ENCODE results near the gene TCN2.

TCN2 gene

GRCh38 chr22:30569674-30570202 lies 37.2 kb upstream of the TCN2 start:
- DNase-seq: no peak
- Histone ChIP-seq H3K4me2 (ENCODE audit: low read length, poor library complexity, severe bottlenecking) (no peak overlapping the region), H2AFZ (ENCODE audit: low read depth, low read length) (no peak overlapping the region), H4K8ac (ENCODE audit: low read length) (no peak overlapping the region), H3K27me3 (ENCODE audit: control insufficient read depth in 1 of 2, insufficient read depth in 1 of 2, low read length in 2 of 2) (peaks cover 0 to 75% of the 10 kb centered on the region in 2 experiments), H4K91ac (ENCODE audit: low read length) (no peak overlapping the region), H3K4me3 (ENCODE audit: insufficient read depth in 1 of 2, low read depth in 1 of 2, low read length in 2 of 2) (no peak overlapping the region), H2BK5ac (ENCODE audit: low read depth, low read length, poor library complexity, severe bottlenecking) (no peak overlapping the region), H2BK120ac (ENCODE audit: low read depth, low read length) (no peak overlapping the region), H2BK15ac (ENCODE audit: low read depth, poor library complexity, severe bottlenecking) (no peak overlapping the region), H3K9ac (ENCODE audit: low read length) (no peak overlapping the region), H3K4me1 (ENCODE audit: control insufficient read depth, insufficient read depth, low read depth, low read length) (peaks cover 38% of the 10 kb centered on the region), H3K9me3 (ENCODE audit: control insufficient read depth, low read length) (no peaks in the 10 kb centered on the region), H3K23ac (ENCODE audit: low read length in 2 of 2) (peak overlapping the region in 1 of 2 experiments; percentile 16), H3K18ac (ENCODE audit: low read depth in 1 of 2, low read length in 2 of 2) (no peak overlapping the region), H3K4ac (ENCODE audit: low read depth in 1 of 2, low read length in 2 of 2) (no peak overlapping the region), H3K14ac (ENCODE audit: low read length in 2 of 2) (no peak overlapping the region), H2BK12ac (ENCODE audit: low read length in 2 of 2) (no peak overlapping the region), H3K79me1 (replicated peaks; ENCODE audit: low read length, poor library complexity, severe bottlenecking) (peaks cover 30% of the 10 kb centered on the region), H2AK5ac (ENCODE audit: low read length, severe bottlenecking) (no peak overlapping the region), H3K36me3 (ENCODE audit: control insufficient read depth in 1 of 2, insufficient read depth in 2 of 2, low read depth in 1 of 2, low read length in 2 of 2) (peaks cover 0 to 3% of the 10 kb centered on the region in 2 experiments), H3K27ac (ENCODE audit: low read length, poor library complexity, severe bottlenecking) (no peak overlapping the region)
- WGBS: 90% methylated on average over 9 of the region's 10 CpGs

GRCh38 chr22:30572210-30572609 lies 34.8 kb upstream of the TCN2 start:
- no peak for DNase-seq
- Histone ChIP-seq H4K8ac (ENCODE audit: low read length) (no peak overlapping the region), H3K4me3 (ENCODE audit: insufficient read depth in 1 of 2, low read depth in 1 of 2, low read length in 2 of 2) (no peak overlapping the region), H3K4ac (ENCODE audit: low read depth in 1 of 2, low read length in 2 of 2) (no peak overlapping the region), H3K9ac (ENCODE audit: low read length) (no peak overlapping the region), H2BK15ac (ENCODE audit: low read depth, poor library complexity, severe bottlenecking) (no peak overlapping the region), H2BK5ac (ENCODE audit: low read depth, low read length, poor library complexity, severe bottlenecking) (no peak overlapping the region), H3K14ac (ENCODE audit: low read length in 2 of 2) (no peak overlapping the region), H3K27ac (ENCODE audit: low read length, poor library complexity, severe bottlenecking) (peak overlapping the region; percentile 8), H3K4me1 (ENCODE audit: control insufficient read depth, insufficient read depth, low read depth, low read length) (peaks cover 41% of the 10 kb centered on the region), H3K27me3 (ENCODE audit: control insufficient read depth in 1 of 2, insufficient read depth in 1 of 2, low read length in 2 of 2) (peaks cover 0 to 62% of the 10 kb centered on the region in 2 experiments), H3K18ac (ENCODE audit: low read depth in 1 of 2, low read length in 2 of 2) (no peak overlapping the region), H3K23ac (ENCODE audit: low read length in 2 of 2) (no peak overlapping the region), H3K79me1 (replicated peaks; ENCODE audit: low read length, poor library complexity, severe bottlenecking) (peaks cover 27% of the 10 kb centered on the region), H3K4me2 (ENCODE audit: low read length, poor library complexity, severe bottlenecking) (no peak overlapping the region), H2AK5ac (ENCODE audit: low read length, severe bottlenecking) (peak overlapping the region; percentile 41), H4K91ac (ENCODE audit: low read length) (no peak overlapping the region), H3K9me3 (ENCODE audit: control insufficient read depth, low read length) (no peaks in the 10 kb centered on the region), H2AFZ (ENCODE audit: low read depth, low read length) (no peak overlapping the region), H3K36me3 (ENCODE audit: control insufficient read depth in 1 of 2, insufficient read depth in 2 of 2, low read depth in 1 of 2, low read length in 2 of 2) (peaks cover 23 to 24% of the 10 kb centered on the region in 2 experiments), H2BK12ac (ENCODE audit: low read length in 2 of 2) (no peak overlapping the region), H2BK120ac (ENCODE audit: low read depth, low read length) (no peak overlapping the region)
- 71% methylated on average over 5 of the region's 6 CpGs for WGBS

GRCh38 chr22:30572840-30573593 lies 34.0 kb upstream of the TCN2 start:
- Histone ChIP-seq H2AK5ac (ENCODE audit: low read length, severe bottlenecking) (peak overlapping the region; percentile 18), H3K4me3 (ENCODE audit: insufficient read depth in 1 of 2, low read depth in 1 of 2, low read length in 2 of 2) (no peak overlapping the region), H3K27ac (ENCODE audit: low read length, poor library complexity, severe bottlenecking) (peak overlapping the region; percentile 82), H3K36me3 (ENCODE audit: control insufficient read depth in 1 of 2, insufficient read depth in 2 of 2, low read depth in 1 of 2, low read length in 2 of 2) (peaks cover 31 to 32% of the 10 kb centered on the region in 2 experiments), H2BK5ac (ENCODE audit: low read depth, low read length, poor library complexity, severe bottlenecking) (no peak overlapping the region), H3K18ac (ENCODE audit: low read depth in 1 of 2, low read length in 2 of 2) (no peak overlapping the region), H2BK120ac (ENCODE audit: low read depth, low read length) (no peak overlapping the region), H3K4me2 (ENCODE audit: low read length, poor library complexity, severe bottlenecking) (peak overlapping the region; percentile 94), H4K8ac (ENCODE audit: low read length) (no peak overlapping the region), H3K23ac (ENCODE audit: low read length in 2 of 2) (no peak overlapping the region), H2BK15ac (ENCODE audit: low read depth, poor library complexity, severe bottlenecking) (no peak overlapping the region), H3K27me3 (ENCODE audit: control insufficient read depth in 1 of 2, insufficient read depth in 1 of 2, low read length in 2 of 2) (peaks cover 0 to 57% of the 10 kb centered on the region in 2 experiments), H3K14ac (ENCODE audit: low read length in 2 of 2) (no peak overlapping the region), H3K79me1 (replicated peaks; ENCODE audit: low read length, poor library complexity, severe bottlenecking) (peaks cover 25% of the 10 kb centered on the region), H3K9ac (ENCODE audit: low read length) (no peak overlapping the region), H3K4ac (ENCODE audit: low read depth in 1 of 2, low read length in 2 of 2) (no peak overlapping the region), H4K91ac (ENCODE audit: low read length) (no peak overlapping the region), H3K4me1 (ENCODE audit: control insufficient read depth, insufficient read depth, low read depth, low read length) (peaks cover 41% of the 10 kb centered on the region), H3K9me3 (ENCODE audit: control insufficient read depth, low read length) (no peaks in the 10 kb centered on the region), H2BK12ac (ENCODE audit: low read length in 2 of 2) (no peak overlapping the region), H2AFZ (ENCODE audit: low read depth, low read length) (no peak overlapping the region)
- 60% methylated on average over 12 of the region's 12 CpGs for WGBS
- DNase-seq: no peak

- no peak for DNase-seq
- peak overlapping the region; percentile 94 for H3K4me2 ChIP-seq (ENCODE audit: low read length, poor library complexity, severe bottlenecking)
- H3K36me3 ChIP-seq (ENCODE audit: control insufficient read depth in 1 of 2, insufficient read depth in 2 of 2, low read depth in 1 of 2, low read length in 2 of 2): peaks cover 37 to 39% of the 10 kb centered on the region in 2 experiments
- H3K4ac ChIP-seq (ENCODE audit: low read depth in 1 of 2, low read length in 2 of 2): no peak overlapping the region
- H3K27ac ChIP-seq (ENCODE audit: low read length, poor library complexity, severe bottlenecking): peak overlapping the region; percentile 82
- peaks cover 22% of the 10 kb centered on the region for H3K79me1 ChIP-seq (replicated peaks; ENCODE audit: low read length, poor library complexity, severe bottlenecking)
- H3K14ac ChIP-seq (ENCODE audit: low read length in 2 of 2): no peak overlapping the region
- no peak overlapping the region for H3K23ac ChIP-seq (ENCODE audit: low read length in 2 of 2)
- no peak overlapping the region for H3K4me3 ChIP-seq (ENCODE audit: insufficient read depth in 1 of 2, low read depth in 1 of 2, low read length in 2 of 2)
- WGBS: 77% methylated on average over 6 of the region's 7 CpGs
- H2BK12ac ChIP-seq (ENCODE audit: low read length in 2 of 2): no peak overlapping the region
- H2BK15ac ChIP-seq (ENCODE audit: low read depth, poor library complexity, severe bottlenecking): no peak overlapping the region
- H3K27me3 ChIP-seq (ENCODE audit: control insufficient read depth in 1 of 2, insufficient read depth in 1 of 2, low read length in 2 of 2): peaks cover 0 to 51% of the 10 kb centered on the region in 2 experiments
- no peak overlapping the region for H4K8ac ChIP-seq (ENCODE audit: low read length)
- H3K9me3 ChIP-seq (ENCODE audit: control insufficient read depth, low read length): no peaks in the 10 kb centered on the region
- peak overlapping the region; percentile 18 for H2AK5ac ChIP-seq (ENCODE audit: low read length, severe bottlenecking)
- H3K18ac ChIP-seq (ENCODE audit: low read depth in 1 of 2, low read length in 2 of 2): no peak overlapping the region
- H4K91ac ChIP-seq (ENCODE audit: low read length): no peak overlapping the region
- H3K9ac ChIP-seq (ENCODE audit: low read length): no peak overlapping the region
- H3K4me1 ChIP-seq (ENCODE audit: control insufficient read depth, insufficient read depth, low read depth, low read length): peaks cover 41% of the 10 kb centered on the region
- H2AFZ ChIP-seq (ENCODE audit: low read depth, low read length): no peak overlapping the region
- no peak overlapping the region for H2BK120ac ChIP-seq (ENCODE audit: low read depth, low read length)
- peak overlapping the region; percentile 66 for H2BK5ac ChIP-seq (ENCODE audit: low read depth, low read length, poor library complexity, severe bottlenecking)
Measured at GRCh38 chr22:30573594-30574094, 33.3 kb upstream of the TCN2 start.
